ENCODE measurements around the gene MIOS.

DNA sequence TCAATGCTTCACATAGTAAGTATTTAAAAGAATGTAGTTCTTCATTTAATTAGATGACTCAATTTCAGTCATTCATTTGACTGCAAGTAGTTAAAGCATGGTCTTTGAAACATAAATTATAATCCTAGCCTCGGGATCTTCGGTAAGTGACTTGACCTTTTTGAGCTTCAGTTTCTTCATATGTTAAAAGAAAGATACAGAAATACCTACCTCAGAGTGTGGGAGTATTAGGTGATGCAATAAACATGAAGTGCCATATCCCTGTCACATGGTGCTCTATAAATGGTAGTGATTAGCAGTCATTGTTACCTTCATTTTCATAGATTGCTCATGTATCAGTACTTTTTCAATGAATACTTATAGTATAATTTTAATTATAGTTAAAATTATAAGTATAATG, 42.6 kb downstream of the MIOS start:
- TF ChIP-seq, protein P1, sequence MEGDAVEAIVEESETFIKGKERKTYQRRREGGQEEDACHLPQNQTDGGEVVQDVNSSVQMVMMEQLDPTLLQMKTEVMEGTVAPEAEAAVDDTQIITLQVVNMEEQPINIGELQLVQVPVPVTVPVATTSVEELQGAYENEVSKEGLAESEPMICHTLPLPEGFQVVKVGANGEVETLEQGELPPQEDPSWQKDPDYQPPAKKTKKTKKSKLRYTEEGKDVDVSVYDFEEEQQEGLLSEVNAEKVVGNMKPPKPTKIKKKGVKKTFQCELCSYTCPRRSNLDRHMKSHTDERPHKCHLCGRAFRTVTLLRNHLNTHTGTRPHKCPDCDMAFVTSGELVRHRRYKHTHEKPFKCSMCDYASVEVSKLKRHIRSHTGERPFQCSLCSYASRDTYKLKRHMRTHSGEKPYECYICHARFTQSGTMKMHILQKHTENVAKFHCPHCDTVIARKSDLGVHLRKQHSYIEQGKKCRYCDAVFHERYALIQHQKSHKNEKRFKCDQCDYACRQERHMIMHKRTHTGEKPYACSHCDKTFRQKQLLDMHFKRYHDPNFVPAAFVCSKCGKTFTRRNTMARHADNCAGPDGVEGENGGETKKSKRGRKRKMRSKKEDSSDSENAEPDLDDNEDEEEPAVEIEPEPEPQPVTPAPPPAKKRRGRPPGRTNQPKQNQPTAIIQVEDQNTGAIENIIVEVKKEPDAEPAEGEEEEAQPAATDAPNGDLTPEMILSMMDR (tag by site-specific recombination; IDR thresholded peaks at IDR 0.05): no peak
- no peak for TF ChIP-seq ZNF266 (tag by site-specific recombination; IDR thresholded peaks at IDR 0.05; ENCODE audit: low read depth)
- TF ChIP-seq ZBTB1 (tag by site-specific recombination; IDR thresholded peaks at IDR 0.05): no peak
